Stimulated activated CD8-positive, alpha-beta memory T cell treated with anti-CD3 and anti-CD28 coated beads, Interleukin-4, amount 100 ng/mL, for 1 hour (primary cell): ENCODE data around the gene UBE2V1.

Experiments used
- DNase-seq, 2 donors: peaks; one replicate each; pipeline ENCODE4 v3.0.0-alpha.2; 2020; ENCODE audit warnings: low read depth in 2 of 2, low spot score in 1 of 2

Gene UBE2V1

GRCh38 chr20:50049442-50050026, 63.4 kb downstream of the UBE2V1 start:
- DNase-seq, result no peak

GRCh38 chr20:50048420-50049166, 64.4 kb downstream of the UBE2V1 start:
- peak in 1 of 2 donors; percentile 15 for DNase-seq

- no peak for DNase-seq
Measured at GRCh38 chr20:50044353-50044960, 68.5 kb downstream of the UBE2V1 start.

GRCh38 chr20:50043573-50044352, 69.2 kb downstream of the UBE2V1 start:
- DNase-seq, result no peak

GRCh38 chr20:50042370-50043313, 70.3 kb downstream of the UBE2V1 start:
- no peak for DNase-seq

GRCh38 chr20:50041246-50041873, 71.6 kb downstream of the UBE2V1 start:
- DNase-seq, result no peak

GRCh38 chr20:50040432-50041245, 72.3 kb downstream of the UBE2V1 start:
- no peak for DNase-seq

GRCh38 chr20:50039706-50040431, 73.1 kb downstream of the UBE2V1 start:
- DNase-seq, result no peak

GRCh38 chr20:50038574-50038991, 74.4 kb downstream of the UBE2V1 start:
- no peak for DNase-seq

GRCh38 chr20:50038169-50038568, 74.8 kb downstream of the UBE2V1 start:
- DNase-seq, result no peak

GRCh38 chr20:50037575-50037974, 75.4 kb downstream of the UBE2V1 start:
- DNase-seq, result no peak

GRCh38 chr20:50037123-50037522, 75.8 kb downstream of the UBE2V1 start:
- DNase-seq, result no peak

- DNase-seq, result no peak
Measured at GRCh38 chr20:50036703-50037102, 76.2 kb downstream of the UBE2V1 start.

GRCh38 chr20:50034567-50035180, 78.3 kb downstream of the UBE2V1 start:
- no peak for DNase-seq

- DNase-seq, result no peak
Measured at GRCh38 chr20:50032955-50033666, 79.8 kb downstream of the UBE2V1 start.
